ENCODE measurements around the gene CDKN2B.

The CDKN2B gene

GRCh38 chr9:22033012-22033630 is 24.0 kb upstream of the CDKN2B start:
- peak; percentile 8 for DNase-seq

- DNase-seq = no peak
Observed at GRCh38 chr9:22031655-22032411, 22.7 kb upstream of the CDKN2B start.

- DNase-seq = no peak
Observed at GRCh38 chr9:22030101-22030598, 21.0 kb upstream of the CDKN2B start.

- no peak for DNase-seq
Observed at GRCh38 chr9:22029231-22029630, 20.1 kb upstream of the CDKN2B start.

- DNase-seq = no peak
Observed at GRCh38 chr9:22028394-22028793, 19.3 kb upstream of the CDKN2B start.

GRCh38 chr9:22026696-22027095 is 17.6 kb upstream of the CDKN2B start:
- DNase-seq = no peak

GRCh38 chr9:22022396-22022795 is 13.3 kb upstream of the CDKN2B start:
- DNase-seq = no peak

- DNase-seq = no peak
Observed at GRCh38 chr9:22010866-22011625, 1.9 kb upstream of the CDKN2B start.

GRCh38 chr9:22009506-22009867 is 382 bp upstream of the CDKN2B start:
- no peak for DNase-seq

- peak; percentile 53 for DNase-seq
Observed at GRCh38 chr9:22008384-22008716, 755 bp downstream of the CDKN2B start.

- DNase-seq = no peak
Observed at GRCh38 chr9:22005702-22006606, 3.2 kb downstream of the CDKN2B start.

- no peak for DNase-seq
Observed at GRCh38 chr9:22005021-22005701, 3.9 kb downstream of the CDKN2B start.

- DNase-seq = no peak
Observed at GRCh38 chr9:22002038-22002437, 7.1 kb downstream of the CDKN2B start.

GRCh38 chr9:21998026-21998425 is 11.1 kb downstream of the CDKN2B start:
- DNase-seq = no peak

GRCh38 chr9:21997480-21997879 is 11.6 kb downstream of the CDKN2B start:
- DNase-seq = no peak

- no peak for DNase-seq
Observed at GRCh38 chr9:21996858-21997257, 12.2 kb downstream of the CDKN2B start.

GRCh38 chr9:21996438-21996837 is 12.7 kb downstream of the CDKN2B start:
- DNase-seq = peak; percentile 39

- peak; percentile 11 for DNase-seq
Observed at GRCh38 chr9:21995666-21996398, 13.3 kb downstream of the CDKN2B start.

- peak; percentile 57 for DNase-seq
Observed at GRCh38 chr9:21995006-21995665, 14.0 kb downstream of the CDKN2B start.

- peak; percentile 89 for DNase-seq
Observed at GRCh38 chr9:21994556-21995005, 14.5 kb downstream of the CDKN2B start, which contains the start of gene CDKN2B-AS1. Gene CDKN2B-AS1, plus strand, starts transcription at chr9:21994791.

Data from NCI-H2171 treated with DMSO at 0.1 percent for 48 hours (cell line).